Neural cell (in vitro differentiated cells): ENCODE data around the gene NEK6.

Experiments
- CTCF ChIP-seq: fragments of 450-650 bp; IDR thresholded peaks from 2 replicates; pipeline ENCODE4 v1.5.1; 2014; ENCODE audit warnings: antibody characterized with exemption, mild to moderate bottlenecking, moderate library complexity; ENCODE audit not compliant: poor library complexity, severe bottlenecking
- EZH2 ChIP-seq: fragments of 200-600, 300-800 bp; shearing (Covaris generic), sonication (generic); IDR thresholded peaks from 2 replicates; pipeline ENCODE4 v1.6.1; 2014; ENCODE audit warnings: antibody characterized with exemption, low read length, borderline replicate concordance, mild to moderate bottlenecking; ENCODE audit not compliant: insufficient read depth, poor library complexity, severe bottlenecking
- RAD21 ChIP-seq: fragments of 450-650 bp; conservative IDR thresholded peaks from 2 replicates; pipeline ENCODE4 v1.6.1; 2014; ENCODE audit warnings: antibody characterized with exemption, mild to moderate bottlenecking, moderate library complexity

GRCh38 chr9:124238546-124239140 lies 19.1 kb upstream of the NEK6 start:
- TF ChIP-seq CTCF (no peak), EZH2 (no peak), RAD21 (no peak)
